ENCODE data around the gene CPTP.

DNA sequence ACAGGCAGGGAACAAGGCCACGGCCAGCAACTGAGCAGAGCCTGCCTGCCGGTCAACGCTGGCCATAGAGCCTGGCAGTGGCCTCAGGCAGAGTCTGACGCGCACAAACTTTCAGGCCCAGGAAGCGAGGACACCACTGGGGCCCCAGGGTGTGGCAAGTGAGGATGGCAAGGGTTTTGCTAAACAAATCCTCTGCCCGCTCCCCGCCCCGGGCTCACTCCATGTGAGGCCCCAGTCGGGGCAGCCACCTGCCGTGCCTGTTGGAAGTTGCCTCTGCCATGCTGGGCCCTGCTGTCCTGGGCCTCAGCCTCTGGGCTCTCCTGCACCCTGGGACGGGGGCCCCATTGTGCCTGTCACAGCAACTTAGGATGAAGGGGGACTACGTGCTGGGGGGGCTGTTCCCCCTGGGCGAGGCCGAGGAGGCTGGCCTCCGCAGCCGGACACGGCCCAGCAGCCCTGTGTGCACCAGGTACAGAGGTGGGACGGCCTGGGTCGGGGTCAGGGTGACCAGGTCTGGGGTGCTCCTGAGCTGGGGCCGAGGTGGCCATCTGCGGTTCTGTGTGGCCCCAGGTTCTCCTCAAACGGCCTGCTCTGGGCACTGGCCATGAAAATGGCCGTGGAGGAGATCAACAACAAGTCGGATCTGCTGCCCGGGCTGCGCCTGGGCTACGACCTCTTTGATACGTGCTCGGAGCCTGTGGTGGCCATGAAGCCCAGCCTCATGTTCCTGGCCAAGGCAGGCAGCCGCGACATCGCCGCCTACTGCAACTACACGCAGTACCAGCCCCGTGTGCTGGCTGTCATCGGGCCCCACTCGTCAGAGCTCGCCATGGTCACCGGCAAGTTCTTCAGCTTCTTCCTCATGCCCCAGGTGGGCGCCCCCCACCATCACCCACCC, 6.7 kb downstream of the CPTP start, which contains the start of gene TAS1R3:
- TF ChIP-seq GATA3 (IDR thresholded peaks at IDR 0.05; ENCODE audit: low read depth, low read length) = no peak
- no peak for TF ChIP-seq GATA2 (IDR thresholded peaks at IDR 0.05; ENCODE audit: low read depth, low read length)
